HepG2 (cell line): Measurements from ENCODE around the gene ADI1. TPM values are rescaled to one million over a fixed set of nuclear protein-coding genes. Genes with fewer than 3 reads are reported as not detected.

ENCODE experiments used
- AGO1 ChIP-seq: fragments of 200-400 bp; formaldehyde crosslinking; IDR thresholded peaks from 2 replicates; pipeline ENCODE4 v1.6.1; 2017; ENCODE audit warnings: mild to moderate bottlenecking, low read depth, low read length, moderate library complexity; ENCODE audit not compliant: poor library complexity, severe bottlenecking
- ELF4 ChIP-seq: sonication (generic); formaldehyde crosslinking; IDR thresholded peaks from 2 replicates; pipeline ENCODE4 v1.5.0; 2020; ENCODE audit warnings: missing genetic modification reagents, mild to moderate bottlenecking, moderate library complexity, borderline replicate concordance
- NAIF1 ChIP-seq: sonication (generic); formaldehyde crosslinking; IDR thresholded peaks from 2 replicates; pipeline ENCODE4 v1.5.0; 2020; ENCODE audit warnings: mild to moderate bottlenecking, missing genetic modification reagents, borderline replicate concordance
- NFE2L1 ChIP-seq: sonication (generic); formaldehyde crosslinking; IDR thresholded peaks from 2 replicates; pipeline ENCODE4 v1.4.0; 2020; ENCODE audit warnings: missing genetic modification reagents, mild to moderate bottlenecking, borderline replicate concordance
- ONECUT2 ChIP-seq: sonication (generic); formaldehyde crosslinking; IDR thresholded peaks from 2 replicates; pipeline ENCODE4 v1.4.0; 2020; ENCODE audit warnings: missing genetic modification reagents
- REPIN1 ChIP-seq: sonication (generic); formaldehyde crosslinking; IDR thresholded peaks from 2 replicates; pipeline ENCODE4 v1.8.0; 2022; ENCODE audit warnings: missing genetic modification reagents, low read depth, mild to moderate bottlenecking, borderline replicate concordance
- SNAI1 ChIP-seq: sonication (generic); formaldehyde crosslinking; IDR thresholded peaks from 2 replicates; pipeline ENCODE4 v1.5.0; 2020; ENCODE audit warnings: mild to moderate bottlenecking, missing genetic modification reagents, borderline replicate concordance
- ZNF350 ChIP-seq: sonication (generic); formaldehyde crosslinking; IDR thresholded peaks from 2 replicates; pipeline ENCODE4 v1.4.0; 2020; ENCODE audit warnings: mild to moderate bottlenecking, low read depth, missing genetic modification reagents, borderline replicate concordance
- ZNF552 ChIP-seq: sonication (generic); formaldehyde crosslinking; IDR thresholded peaks from 2 replicates; pipeline ENCODE4 v1.9.0; 2022; ENCODE audit warnings: missing genetic modification reagents, mild to moderate bottlenecking, borderline replicate concordance
- polyA plus RNA-seq, 8 experiments: library from polyadenylated mRNA; depleted of rRNA in 3 of 8; stranded (reverse) in 7 of 8; unstranded in 1 of 8; fragments of >200 nt; fragmentation: Illumina TruSeq in 4 of 8; extraction: Trizol in 4 of 8; gene quantifications; 2 replicates each; pipeline versions ENCODE4 v1.2.1 to v1.2.3, GENCODE V29; 2011 to 2016; ENCODE audit warnings: low read depth in 4 of 8, missing spikeins in 1 of 8, mixed read lengths in 1 of 8; ENCODE audit not compliant: insufficient read depth in 1 of 8
- total RNA-seq, 5 experiments: library from RNA; depleted of rRNA; stranded (reverse); fragments of >200 nt; fragmentation: Illumina TruSeq; extraction: Trizol; gene quantifications; 2 replicates each; pipeline ENCODE4 v1.2.3, GENCODE V29; 2016; ENCODE audit warnings: low read depth in 1 of 5
- TF ChIP-seq, protein P1 (sequence below), 2 experiments: sonication (generic) in 1 of 2; formaldehyde crosslinking in 1 of 2; IDR thresholded peaks; 2 replicates each; pipeline versions ENCODE4 v1.4.0 to v1.6.1; 2016 to 2020; ENCODE audit warnings: borderline replicate concordance in 1 of 2, low read depth in 1 of 2, mild to moderate bottlenecking in 1 of 2, missing genetic modification reagents in 1 of 2
- TF ChIP-seq, protein P2 (sequence below): IDR thresholded peaks from 2 replicates; pipeline ENCODE4 v1.6.1; 2012; ENCODE audit warnings: low read length, improper control_type of control experiment
- TF ChIP-seq, protein P3 (sequence below): sonication (generic); formaldehyde crosslinking; IDR thresholded peaks from 2 replicates; pipeline ENCODE4 v1.8.0; 2022; ENCODE audit warnings: missing genetic modification reagents, mild to moderate bottlenecking, inconsistent platforms, borderline replicate concordance
- TF ChIP-seq, protein P4 (sequence below): sonication (generic); IDR thresholded peaks from 2 replicates; pipeline ENCODE4 v1.6.1; 2016; ENCODE audit warnings: low read depth, borderline replicate concordance
- TF ChIP-seq, protein P5 (sequence below): IDR thresholded peaks from 2 replicates; pipeline ENCODE4 v1.6.1; 2016; ENCODE audit warnings: missing genetic modification reagents, missing compliant biosample characterization

The ADI1 gene
- total and polyA plus RNA-seq, 2 of the 13 experiments (the other 11 are each of a cell fraction or from before 2014, with no cell fraction given): 28.7 to 123 TPM

DNA sequence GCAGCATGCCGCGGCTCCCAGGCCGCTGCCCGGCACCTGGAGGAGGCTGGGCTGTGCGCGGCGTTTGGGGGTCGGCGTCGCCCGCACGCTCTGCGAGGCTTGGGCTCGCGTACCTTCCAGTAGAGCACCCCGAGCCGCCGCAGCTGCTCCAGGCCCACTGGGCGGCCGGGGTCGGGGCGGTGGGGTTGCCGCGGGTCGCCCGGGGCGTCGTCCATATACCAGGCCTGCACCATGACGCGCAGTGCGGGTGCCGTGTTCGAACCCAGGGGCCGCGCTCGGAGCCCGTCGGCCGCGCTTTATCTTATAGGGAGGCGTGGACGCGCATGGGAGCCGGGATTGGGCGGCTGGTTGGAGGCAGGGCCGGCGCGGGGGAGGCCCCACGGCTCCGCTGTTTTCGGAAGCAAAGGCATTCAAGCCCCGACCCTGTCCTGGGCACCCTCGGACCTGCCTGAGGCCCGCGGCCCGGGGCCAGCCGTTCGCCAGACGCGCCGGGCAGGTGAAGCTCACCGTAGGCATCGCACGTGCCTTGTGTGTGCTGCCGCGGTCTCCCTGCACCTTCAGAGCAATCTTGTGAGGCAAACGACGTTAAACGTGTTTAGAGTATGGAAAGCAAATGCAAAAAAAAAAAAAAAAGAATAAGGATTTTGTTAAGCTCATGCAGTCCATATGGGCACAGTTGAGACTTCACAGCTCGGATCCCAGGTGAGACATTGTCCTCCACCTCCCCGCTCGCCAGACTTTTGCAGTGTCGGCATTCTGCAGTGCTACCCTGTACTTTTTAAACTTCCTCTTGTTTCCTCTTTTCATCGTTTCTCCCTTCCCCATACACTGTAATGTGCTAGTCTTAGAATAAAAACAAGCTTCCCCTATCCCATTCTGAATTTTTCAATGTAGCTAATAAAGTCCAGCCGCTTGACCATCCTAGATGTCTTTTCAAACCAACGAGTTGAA, at the start of gene ADI1 (continued):
- TF ChIP-seq, protein P1, sequence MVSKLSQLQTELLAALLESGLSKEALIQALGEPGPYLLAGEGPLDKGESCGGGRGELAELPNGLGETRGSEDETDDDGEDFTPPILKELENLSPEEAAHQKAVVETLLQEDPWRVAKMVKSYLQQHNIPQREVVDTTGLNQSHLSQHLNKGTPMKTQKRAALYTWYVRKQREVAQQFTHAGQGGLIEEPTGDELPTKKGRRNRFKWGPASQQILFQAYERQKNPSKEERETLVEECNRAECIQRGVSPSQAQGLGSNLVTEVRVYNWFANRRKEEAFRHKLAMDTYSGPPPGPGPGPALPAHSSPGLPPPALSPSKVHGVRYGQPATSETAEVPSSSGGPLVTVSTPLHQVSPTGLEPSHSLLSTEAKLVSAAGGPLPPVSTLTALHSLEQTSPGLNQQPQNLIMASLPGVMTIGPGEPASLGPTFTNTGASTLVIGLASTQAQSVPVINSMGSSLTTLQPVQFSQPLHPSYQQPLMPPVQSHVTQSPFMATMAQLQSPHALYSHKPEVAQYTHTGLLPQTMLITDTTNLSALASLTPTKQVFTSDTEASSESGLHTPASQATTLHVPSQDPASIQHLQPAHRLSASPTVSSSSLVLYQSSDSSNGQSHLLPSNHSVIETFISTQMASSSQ (IDR thresholded peaks at IDR 0.05; ENCODE audit: low read depth): no peak
- TF ChIP-seq, protein P1 (CRISPR knock-in tag; IDR thresholded peaks at IDR 0.05; ENCODE audit: borderline replicate concordance): peak; percentile 53; the same call in 1 of the 2 replicates
- TF ChIP-seq AGO1 (no peak), REPIN1 (CRISPR knock-in tag) (peak; percentile 97), SNAI1 (CRISPR knock-in tag) (peak; percentile 95), ZNF350 (CRISPR knock-in tag) (peak; percentile 76), ZNF552 (CRISPR knock-in tag) (peak; percentile 95), NFE2L1 (peak; percentile 93), ONECUT2 (CRISPR knock-in tag) (no peak), NAIF1 (peak; percentile 98), ELF4 (CRISPR knock-in tag) (peak; percentile 87; the same call in 1 of the 2 replicates)
- TF ChIP-seq, protein P2, sequence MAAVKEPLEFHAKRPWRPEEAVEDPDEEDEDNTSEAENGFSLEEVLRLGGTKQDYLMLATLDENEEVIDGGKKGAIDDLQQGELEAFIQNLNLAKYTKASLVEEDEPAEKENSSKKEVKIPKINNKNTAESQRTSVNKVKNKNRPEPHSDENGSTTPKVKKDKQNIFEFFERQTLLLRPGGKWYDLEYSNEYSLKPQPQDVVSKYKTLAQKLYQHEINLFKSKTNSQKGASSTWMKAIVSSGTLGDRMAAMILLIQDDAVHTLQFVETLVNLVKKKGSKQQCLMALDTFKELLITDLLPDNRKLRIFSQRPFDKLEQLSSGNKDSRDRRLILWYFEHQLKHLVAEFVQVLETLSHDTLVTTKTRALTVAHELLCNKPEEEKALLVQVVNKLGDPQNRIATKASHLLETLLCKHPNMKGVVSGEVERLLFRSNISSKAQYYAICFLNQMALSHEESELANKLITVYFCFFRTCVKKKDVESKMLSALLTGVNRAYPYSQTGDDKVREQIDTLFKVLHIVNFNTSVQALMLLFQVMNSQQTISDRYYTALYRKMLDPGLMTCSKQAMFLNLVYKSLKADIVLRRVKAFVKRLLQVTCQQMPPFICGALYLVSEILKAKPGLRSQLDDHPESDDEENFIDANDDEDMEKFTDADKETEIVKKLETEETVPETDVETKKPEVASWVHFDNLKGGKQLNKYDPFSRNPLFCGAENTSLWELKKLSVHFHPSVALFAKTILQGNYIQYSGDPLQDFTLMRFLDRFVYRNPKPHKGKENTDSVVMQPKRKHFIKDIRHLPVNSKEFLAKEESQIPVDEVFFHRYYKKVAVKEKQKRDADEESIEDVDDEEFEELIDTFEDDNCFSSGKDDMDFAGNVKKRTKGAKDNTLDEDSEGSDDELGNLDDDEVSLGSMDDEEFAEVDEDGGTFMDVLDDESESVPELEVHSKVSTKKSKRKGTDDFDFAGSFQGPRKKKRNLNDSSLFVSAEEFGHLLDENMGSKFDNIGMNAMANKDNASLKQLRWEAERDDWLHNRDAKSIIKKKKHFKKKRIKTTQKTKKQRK: no peak
- TF ChIP-seq, protein P3, sequence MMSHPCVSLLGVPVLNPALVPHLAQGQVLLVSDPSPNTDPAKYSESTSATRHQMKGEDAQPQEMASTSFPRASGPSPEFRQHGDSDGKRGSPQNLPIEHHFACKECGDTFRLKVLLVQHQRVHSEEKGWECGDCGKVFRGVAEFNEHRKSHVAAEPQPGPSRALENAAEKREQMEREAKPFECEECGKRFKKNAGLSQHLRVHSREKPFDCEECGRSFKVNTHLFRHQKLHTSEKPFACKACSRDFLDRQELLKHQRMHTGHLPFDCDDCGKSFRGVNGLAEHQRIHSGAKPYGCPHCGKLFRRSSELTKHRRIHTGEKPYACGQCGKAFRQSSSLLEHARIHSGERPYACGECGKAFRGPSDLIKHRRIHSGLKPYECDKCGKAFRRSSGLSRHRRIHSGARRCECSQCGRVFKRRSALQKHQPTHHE (CRISPR knock-in tag): peak; percentile 63; the same call in 1 of the 2 replicates
- TF ChIP-seq, protein P4, sequence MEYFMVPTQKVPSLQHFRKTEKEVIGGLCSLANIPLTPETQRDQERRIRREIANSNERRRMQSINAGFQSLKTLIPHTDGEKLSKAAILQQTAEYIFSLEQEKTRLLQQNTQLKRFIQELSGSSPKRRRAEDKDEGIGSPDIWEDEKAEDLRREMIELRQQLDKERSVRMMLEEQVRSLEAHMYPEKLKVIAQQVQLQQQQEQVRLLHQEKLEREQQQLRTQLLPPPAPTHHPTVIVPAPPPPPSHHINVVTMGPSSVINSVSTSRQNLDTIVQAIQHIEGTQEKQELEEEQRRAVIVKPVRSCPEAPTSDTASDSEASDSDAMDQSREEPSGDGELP: peak; percentile 61; the same call in 1 of the 2 replicates
- TF ChIP-seq, protein P5, sequence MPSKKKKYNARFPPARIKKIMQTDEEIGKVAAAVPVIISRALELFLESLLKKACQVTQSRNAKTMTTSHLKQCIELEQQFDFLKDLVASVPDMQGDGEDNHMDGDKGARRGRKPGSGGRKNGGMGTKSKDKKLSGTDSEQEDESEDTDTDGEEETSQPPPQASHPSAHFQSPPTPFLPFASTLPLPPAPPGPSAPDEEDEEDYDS (CRISPR knock-in tag): peak; percentile 99
